ENCODE results near the gene NKD1. TPM values are rescaled to one million over a fixed set of nuclear protein-coding genes. Genes with fewer than 3 reads are reported as not detected.

The NKD1 gene
- polyA plus RNA-seq, 3 donors = 0.01 TPM; not detected in 2

GRCh38 chr16:50614955-50615724, 66.9 kb downstream of the NKD1 start:
- Histone ChIP-seq H3K79me2 (ENCODE audit: insufficient read depth, low read length) (no peaks in the 10 kb centered on the region), H3K4me2 (replicated peaks; ENCODE audit: extremely low read depth, low read length, poor library complexity, severe bottlenecking) (no peak overlapping the region), H3K9ac (ENCODE audit: insufficient read depth, low read length, poor library complexity, severe bottlenecking) (no peak overlapping the region), H3K36me3 (replicated peaks in 1 of 2; ENCODE audit: control insufficient read depth in 1 of 2, insufficient read depth in 2 of 2, low read length in 2 of 2) (no peaks in the 10 kb centered on the region), H2AFZ (ENCODE audit: insufficient read depth, low read depth, low read length, poor library complexity, severe bottlenecking) (no peak overlapping the region), H3K4me3 (replicated peaks in 1 of 3; ENCODE audit: low read depth in 2 of 3, low read length in 3 of 3) (no peak overlapping the region), H4K20me1 (ENCODE audit: insufficient read depth, low read length) (no peaks in the 10 kb centered on the region), H3K27ac (ENCODE audit: low read depth in 1 of 2, low read length in 2 of 2) (no peak overlapping the region), H3K4me1 (ENCODE audit: control insufficient read depth in 1 of 2, insufficient read depth in 2 of 2, low read length in 2 of 2) (peaks cover 29 to 32% of the 10 kb centered on the region in 2 donors), H3K27me3 (ENCODE audit: control insufficient read depth in 2 of 2, insufficient read depth in 2 of 2, low read length in 2 of 2) (no peaks in the 10 kb centered on the region), H3K9me3 (replicated peaks in 1 of 2; ENCODE audit: control insufficient read depth in 1 of 2, insufficient read depth in 1 of 2, low read length in 2 of 2) (no peaks in the 10 kb centered on the region)
- intact Hi-C loops (cut with micrococcal nuclease) = no loop called here
- no peak overlapping the region for H3K4me3 Mint-ChIP-seq
- peaks cover 0 to 3% (median 0%) of the 10 kb centered on the region in 7 donors for H3K9me3 Mint-ChIP-seq
- H3K4me1 Mint-ChIP-seq = peaks cover 38% of the 10 kb centered on the region
- no peak for DNase-seq
- TF ChIP-seq CTCF (IDR thresholded peaks at IDR 0.05) = no peak
- WGBS (ENCODE audit: insufficient coverage) = 70% methylated on average over 5 of the region's 7 CpGs
- H3K27ac Mint-ChIP-seq = peak overlapping the region in 1 of 7 donors; percentile 14
- H3K27me3 Mint-ChIP-seq (ENCODE audit: low read depth in 3 of 3) = peaks cover 0 to 8% (median 4%) of the 10 kb centered on the region in 3 donors
- H3K36me3 Mint-ChIP-seq = peaks cover 0 to 7% of the 10 kb centered on the region in 2 donors

GRCh38 chr16:50615891-50616290, 67.7 kb downstream of the NKD1 start:
- peaks cover 38% of the 10 kb centered on the region for H3K4me1 Mint-ChIP-seq
- no peaks in the 10 kb centered on the region for H4K20me1 ChIP-seq (ENCODE audit: insufficient read depth, low read length)
- peaks cover 26 to 32% of the 10 kb centered on the region in 2 donors for H3K4me1 ChIP-seq (ENCODE audit: control insufficient read depth in 1 of 2, insufficient read depth in 2 of 2, low read length in 2 of 2)
- H3K4me3 ChIP-seq (replicated peaks in 1 of 3; ENCODE audit: low read depth in 2 of 3, low read length in 3 of 3) = no peak overlapping the region
- no peaks in the 10 kb centered on the region for H3K36me3 ChIP-seq (replicated peaks in 1 of 2; ENCODE audit: control insufficient read depth in 1 of 2, insufficient read depth in 2 of 2, low read length in 2 of 2)
- no peak overlapping the region for H2AFZ ChIP-seq (ENCODE audit: insufficient read depth, low read depth, low read length, poor library complexity, severe bottlenecking)
- 96% methylated on average over 5 of the region's 5 CpGs for WGBS (ENCODE audit: insufficient coverage)
- H3K27me3 ChIP-seq (ENCODE audit: control insufficient read depth in 2 of 2, insufficient read depth in 2 of 2, low read length in 2 of 2) = no peaks in the 10 kb centered on the region
- no peaks in the 10 kb centered on the region for H3K9me3 ChIP-seq (replicated peaks in 1 of 2; ENCODE audit: control insufficient read depth in 1 of 2, insufficient read depth in 1 of 2, low read length in 2 of 2)
- H3K4me2 ChIP-seq (replicated peaks; ENCODE audit: extremely low read depth, low read length, poor library complexity, severe bottlenecking) = no peak overlapping the region
- TF ChIP-seq CTCF (IDR thresholded peaks at IDR 0.05) = no peak
- peaks cover 0 to 8% (median 4%) of the 10 kb centered on the region in 3 donors for H3K27me3 Mint-ChIP-seq (ENCODE audit: low read depth in 3 of 3)
- no peak overlapping the region for H3K4me3 Mint-ChIP-seq
- peaks cover 0 to 3% (median 0%) of the 10 kb centered on the region in 7 donors for H3K9me3 Mint-ChIP-seq
- DNase-seq = no peak
- H3K36me3 Mint-ChIP-seq = peaks cover 0 to 7% of the 10 kb centered on the region in 2 donors
- no peak overlapping the region for H3K27ac ChIP-seq (ENCODE audit: low read depth in 1 of 2, low read length in 2 of 2)
- no peak overlapping the region for H3K27ac Mint-ChIP-seq
- intact Hi-C loops (cut with micrococcal nuclease) = no loop called here
- no peaks in the 10 kb centered on the region for H3K79me2 ChIP-seq (ENCODE audit: insufficient read depth, low read length)
- H3K9ac ChIP-seq (ENCODE audit: insufficient read depth, low read length, poor library complexity, severe bottlenecking) = no peak overlapping the region
